Upper lobe of left lung (tissue), 6 donors: ENCODE data around the gene CALCOCO2. TPM values are rescaled to one million over a fixed set of nuclear protein-coding genes. Genes with fewer than 3 reads are reported as not detected.

Experiments used
- ATAC-seq, 2 donors: fragments of 200-7000 bp; cut with Tn5 transposase; one replicate each; pipeline ENCODE4 v1.9.1; 2022; ENCODE audit warnings: mild to moderate bottlenecking in 2 of 2, moderate library complexity in 2 of 2; ENCODE audit not compliant: low FRiP score in 2 of 2
- DNase-seq, 2 donors: peaks; one replicate each; pipeline ENCODE4 v3.0.0-alpha.2; 2019 to 2020
- H3K27ac ChIP-seq, 4 donors: fragments of 200-600 bp; sonication (generic); one replicate each; pipeline ENCODE4 v1.5.1; 2016 to 2019
- H3K27me3 ChIP-seq, 4 donors: fragments of 200-600 bp; sonication (generic); one replicate each; pipeline ENCODE4 v1.5.1; 2017 to 2019
- H3K36me3 ChIP-seq, 4 donors: fragments of 200-600 bp; sonication (generic); one replicate each; pipeline ENCODE4 v1.5.1; 2016 to 2019
- H3K4me1 ChIP-seq, 4 donors: fragments of 200-600 bp; sonication (generic); one replicate each; pipeline ENCODE4 v1.5.1; 2018 to 2019
- H3K4me3 ChIP-seq, 4 donors: fragments of 200-600 bp; sonication (generic); one replicate each; pipeline ENCODE4 v1.5.1; 2017 to 2019; ENCODE audit warnings: mild to moderate bottlenecking in 2 of 4, moderate library complexity in 1 of 4
- H3K9me3 ChIP-seq, 4 donors: fragments of 200-600 bp; sonication (generic); one replicate each; pipeline ENCODE4 v1.5.1; 2018 to 2019
- CTCF ChIP-seq, 6 experiments: fragments of 450-650 bp in 4 of 6; fragments of 200-600 bp in 2 of 6; sonication (generic) in 2 of 6; IDR thresholded peaks; one replicate each; pipeline ENCODE4 v1.5.1; 2016 to 2019; ENCODE audit warnings: antibody characterized with exemption in 6 of 6
- EP300 ChIP-seq, 4 donors: sonication (generic); formaldehyde crosslinking; IDR thresholded peaks; one replicate each; pipeline ENCODE4 v1.5.1; 2017; ENCODE audit warnings: antibody characterized with exemption in 4 of 4, control low read depth in 2 of 4
- POLR2A ChIP-seq, 4 donors: fragments of 450-650 bp; IDR thresholded peaks; one replicate each; pipeline ENCODE4 v1.5.1; 2016 to 2017; ENCODE audit warnings: antibody characterized with exemption in 4 of 4, mild to moderate bottlenecking in 2 of 4
- POLR2AphosphoS5 ChIP-seq, 2 donors: sonication (generic); formaldehyde crosslinking; IDR thresholded peaks; one replicate each; pipeline ENCODE4 v1.5.1; 2017; ENCODE audit warnings: antibody characterized with exemption in 2 of 2
- whole genome bisulfite sequencing, 2 donors: methylation state at CpG; one replicate each; pipeline ENCODE4 v1.1.5; 2017 to 2018; 5-methylcytosine and 5-hydroxymethylcytosine counted together
- small RNA-seq, 4 donors: library from RNA; depleted of rRNA; stranded (forward); fragments of <200 nt; gene quantifications; one replicate each; pipeline ENCODE3, GENCODE V24; 2016
- total RNA-seq, 6 donors: library from RNA; depleted of rRNA in 4 of 6; stranded (reverse); fragments of >200 nt in 4 of 6; gene quantifications; one replicate each; pipeline versions ENCODE4 v1.1.0 to v1.2.1, GENCODE V29; 2016 to 2021
- donor health status: DM: no; HTN: no; CAD: no; lungs with moderate emphysema.
- donor health status: DM: no; HTN: yes; CAD: no; lungs with severe emphysema.

CALCOCO2 gene
- total RNA-seq, 6 donors from 2014 or later = 123 to 330 (median 180) TPM

- peak overlapping the region in 1 of 4 donors; percentile 96 for H3K4me3 ChIP-seq
Observed at GRCh38 chr17:48910370-48910769, 79.5 kb downstream of the CALCOCO2 start.

GRCh38 chr17:48912476-48912875, 81.6 kb downstream of the CALCOCO2 start:
- no peak for ATAC-seq
- no peak for DNase-seq
- H3K36me3 ChIP-seq = peaks cover 3 to 66% (median 27%) of the 10 kb centered on the region in 4 donors
- H3K27me3 ChIP-seq = no peaks in the 10 kb centered on the region
- peaks cover 37 to 53% (median 39%) of the 10 kb centered on the region in 4 donors for H3K4me1 ChIP-seq
- H3K4me3 ChIP-seq = no peak overlapping the region
- no peaks in the 10 kb centered on the region for H3K9me3 ChIP-seq
- WGBS, 2 donors = 94% methylated on average over 2 of the region's 2 CpGs
- TF ChIP-seq EP300 (IDR thresholded peaks at IDR 0.05) = no peak
- TF ChIP-seq CTCF (IDR thresholded peaks at IDR 0.05) = no peak
- no peak for TF ChIP-seq POLR2A (IDR thresholded peaks at IDR 0.05)
- TF ChIP-seq POLR2AphosphoS5 (IDR thresholded peaks at IDR 0.05) = no peak
- H3K27ac ChIP-seq = no peak overlapping the region

More at GRCh38 chr17:48910370-48910769, 79.5 kb downstream of the CALCOCO2 start:
- H3K27ac ChIP-seq = no peak overlapping the region
- ATAC-seq = no peak
- TF ChIP-seq EP300 (IDR thresholded peaks at IDR 0.05) = no peak
- no peak for TF ChIP-seq CTCF (IDR thresholded peaks at IDR 0.05)
- TF ChIP-seq POLR2AphosphoS5 (IDR thresholded peaks at IDR 0.05) = no peak
- TF ChIP-seq POLR2A (IDR thresholded peaks at IDR 0.05) = no peak
- no peaks in the 10 kb centered on the region for H3K27me3 ChIP-seq
- WGBS, 2 donors = 57 to 75% methylated on average over 2 of the region's 2 CpGs
- no peaks in the 10 kb centered on the region for H3K9me3 ChIP-seq
- peaks cover 35 to 47% (median 37%) of the 10 kb centered on the region in 4 donors for H3K4me1 ChIP-seq
- H3K36me3 ChIP-seq = peaks cover 3 to 46% (median 16%) of the 10 kb centered on the region in 4 donors
- no peak for DNase-seq

Small RNA genes within 50 kb of the gene (small RNA-seq; reads per million reads assigned to genes)
- gene AC068531.1 (0 reads per million in 4 donors), gene RF00263 (0 reads per million in 4 donors)

Other genes with a start within 250 kb of the CALCOCO2 start
- gene HOXB3, start 240.8 kb upstream of the CALCOCO2 start, total RNA-seq = 10 to 100 TPM in 2 of 6 donors, 1 to 10 TPM in 4; 2.9 to 12.6 (median 7.9) TPM
- 1 to 10 TPM in 4 of 6 donors, under 1 TPM in 2; 0.39 to 5.0 (median 1.5) TPM for gene HOXB5, start 237.3 kb upstream of the CALCOCO2 start, total RNA-seq
- 10 to 100 TPM in 2 of 6 donors, 1 to 10 TPM in 4; 1.1 to 11.3 (median 7.0) TPM for gene HOXB6, start 226.0 kb upstream of the CALCOCO2 start, total RNA-seq
- gene HOXB7, start 220.0 kb upstream of the CALCOCO2 start, total RNA-seq = 1 to 10 TPM in 5 of 6 donors, not detected in 1; 1.1 to 3.7 (median 1.3) TPM
- under 1 TPM in 2 of 6 donors, not detected in 4; 0.23 to 0.27 TPM for gene HOXB8, start 215.7 kb upstream of the CALCOCO2 start, total RNA-seq
- under 1 TPM in 3 of 6 donors, not detected in 3; 0.20 to 0.30 (median 0.29) TPM for gene HOXB9, start 204.7 kb upstream of the CALCOCO2 start, total RNA-seq
- gene PRAC1, start 108.5 kb upstream of the CALCOCO2 start, total RNA-seq = not detected
- gene PRAC2, start 107.8 kb upstream of the CALCOCO2 start, total RNA-seq = not detected
- gene HOXB13, start 102.3 kb upstream of the CALCOCO2 start, total RNA-seq = not detected
- gene TTLL6, start 13.8 kb upstream of the CALCOCO2 start, total RNA-seq = 10 to 100 TPM in 1 of 6 donors, 1 to 10 TPM in 4, under 1 TPM in 1; 0.69 to 12.1 (median 1.5) TPM
- gene ATP5MC1, start 61.8 kb downstream of the CALCOCO2 start, total RNA-seq = 10 to 100 TPM; 11.5 to 55.3 (median 43.6) TPM
- gene UBE2Z, start 77.4 kb downstream of the CALCOCO2 start, total RNA-seq = 10 to 100 TPM; 38.6 to 79.6 (median 60.7) TPM
- gene SNF8, start 113.8 kb downstream of the CALCOCO2 start, total RNA-seq = 100 to 1,000 TPM in 2 of 6 donors, 10 to 100 TPM in 4; 76.5 to 110 (median 89.7) TPM
- not detected for gene GIP, start 137.6 kb downstream of the CALCOCO2 start, total RNA-seq
- gene IGF2BP1, start 166.3 kb downstream of the CALCOCO2 start, total RNA-seq = 1 to 10 TPM in 2 of 6 donors, not detected in 4; 1.3 to 1.4 TPM